Left forelimb (tissue), 1 donor: ENCODE data around the gene ZKSCAN4.

Source experiments
- DNase-seq: peaks from one replicate; pipeline ENCODE4 v3.0.0-alpha.2; 2018; ENCODE audit warnings: low spot score

The ZKSCAN4 gene

GRCh38 chr6:28252009-28252975 is at the start of gene ZKSCAN4:
TSS of gene ZKSCAN4 (minus strand) at chr6:28252269. CDS start at chr6:28251980, 289 bp downstream.
- DNase-seq, result peak; percentile 79

GRCh38 chr6:28296520-28297060 is 44.5 kb upstream of the ZKSCAN4 start:
- no peak for DNase-seq

GRCh38 chr6:28295326-28295725 is 43.3 kb upstream of the ZKSCAN4 start:
- DNase-seq, result no peak

GRCh38 chr6:28291573-28291972 is 39.5 kb upstream of the ZKSCAN4 start:
- DNase-seq, result no peak

DNA sequence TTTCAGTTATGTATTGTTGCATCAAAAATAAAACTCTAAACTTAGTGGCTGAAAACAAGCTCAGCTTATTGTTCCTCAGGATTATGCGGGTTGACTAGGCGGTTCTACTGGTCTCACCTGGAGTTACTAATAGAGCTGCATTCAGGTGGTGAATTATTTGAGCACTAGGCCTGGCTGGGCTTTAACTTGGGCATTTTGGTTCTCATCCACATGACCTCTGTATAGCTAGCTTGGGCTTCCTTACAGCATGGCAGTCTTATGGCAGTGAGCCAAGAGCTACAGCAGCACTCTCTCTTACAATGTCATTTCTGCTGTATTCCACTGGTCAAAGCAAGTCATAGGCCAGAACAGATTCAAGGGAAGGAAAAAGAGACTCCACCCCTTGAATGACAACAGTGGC is 30.9 kb upstream of the ZKSCAN4 start:
- DNase-seq, result no peak

DNA sequence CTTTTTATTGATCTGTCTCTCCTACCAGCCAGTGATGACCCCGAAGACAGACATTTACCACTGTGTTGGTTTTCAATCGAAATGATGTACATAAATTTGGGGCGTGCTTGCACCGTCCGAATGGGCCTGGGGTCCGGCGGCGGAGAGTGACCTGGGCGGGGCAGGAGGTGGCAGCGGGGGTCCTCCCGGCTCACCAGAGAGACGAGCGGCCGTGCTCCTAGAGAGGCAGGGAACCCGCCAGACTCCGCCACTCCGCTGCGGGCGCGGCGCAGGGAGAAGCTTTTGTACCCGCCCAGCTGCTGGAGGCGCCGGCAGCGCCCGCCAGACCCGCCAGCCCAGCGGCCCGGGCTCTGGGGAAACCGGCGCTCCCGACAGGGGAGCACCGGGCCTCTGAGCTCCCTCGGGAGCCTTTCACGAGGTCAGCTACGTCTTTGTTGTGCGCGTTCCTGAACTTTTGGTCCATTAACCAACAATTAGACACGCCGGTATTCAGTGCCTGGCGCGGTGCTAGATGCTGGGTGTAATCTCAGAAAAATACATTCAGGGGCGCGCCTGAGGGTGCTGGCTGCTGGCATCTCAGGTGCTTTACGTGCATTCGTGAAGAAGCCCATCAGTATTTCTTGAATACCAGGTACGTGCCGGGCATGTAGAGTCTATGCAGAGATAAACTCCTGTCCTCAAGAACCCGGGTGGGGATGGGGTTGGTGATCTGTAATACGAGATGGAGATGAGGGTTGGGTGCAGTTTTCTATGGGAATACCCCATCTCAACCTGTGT is 29.4 kb upstream of the ZKSCAN4 start, which contains the start of gene PGBD1:
PGBD1 (plus strand) TSS at position 285 of the 777 bp plus-strand sequence. CDS start 2,242 bp downstream, outside the sequence.
- peak; percentile 83 for DNase-seq

- DNase-seq, result no peak
These were observed 28.7 kb upstream of the ZKSCAN4 start for GRCh38 chr6:28280595-28281287.

- no peak for DNase-seq
These were observed 25.7 kb upstream of the ZKSCAN4 start for GRCh38 chr6:28277746-28278145.

GRCh38 chr6:28274888-28275287 is 22.8 kb upstream of the ZKSCAN4 start:
- no peak for DNase-seq

GRCh38 chr6:28269492-28269891 is 17.4 kb upstream of the ZKSCAN4 start:
- no peak for DNase-seq

- no peak for DNase-seq
These were observed 15.6 kb upstream of the ZKSCAN4 start for GRCh38 chr6:28267695-28268059.

GRCh38 chr6:28266962-28267694 is 15.1 kb upstream of the ZKSCAN4 start, which contains the start of gene ZSCAN26:
TSS of gene ZSCAN26 (plus strand) at chr6:28267143. CDS start at chr6:28271920, 4,777 bp downstream.
- DNase-seq, result peak; percentile 87

DNA sequence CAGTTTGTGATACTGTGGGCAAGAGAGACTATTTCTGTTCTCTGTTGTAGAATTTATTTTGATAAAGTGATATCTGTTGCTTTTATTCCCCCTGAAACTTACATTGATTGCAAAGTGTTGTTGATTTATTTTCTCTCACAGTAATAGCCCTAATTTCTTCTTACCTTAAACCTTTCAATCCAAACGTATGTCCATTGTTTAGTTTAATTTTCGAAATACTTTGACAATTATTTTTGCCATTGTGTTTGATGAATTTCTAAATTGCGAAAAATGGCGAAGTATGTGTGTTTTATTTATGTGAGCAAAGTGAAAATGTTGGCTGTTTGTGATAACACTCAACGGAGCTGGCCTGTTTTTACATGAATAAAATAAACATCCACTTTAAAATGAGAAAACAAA is 14.5 kb upstream of the ZKSCAN4 start:
- DNase-seq, result no peak

GRCh38 chr6:28264834-28265401 is 12.8 kb upstream of the ZKSCAN4 start:
- no peak for DNase-seq

GRCh38 chr6:28263922-28264321 is 11.9 kb upstream of the ZKSCAN4 start:
- no peak for DNase-seq

DNA sequence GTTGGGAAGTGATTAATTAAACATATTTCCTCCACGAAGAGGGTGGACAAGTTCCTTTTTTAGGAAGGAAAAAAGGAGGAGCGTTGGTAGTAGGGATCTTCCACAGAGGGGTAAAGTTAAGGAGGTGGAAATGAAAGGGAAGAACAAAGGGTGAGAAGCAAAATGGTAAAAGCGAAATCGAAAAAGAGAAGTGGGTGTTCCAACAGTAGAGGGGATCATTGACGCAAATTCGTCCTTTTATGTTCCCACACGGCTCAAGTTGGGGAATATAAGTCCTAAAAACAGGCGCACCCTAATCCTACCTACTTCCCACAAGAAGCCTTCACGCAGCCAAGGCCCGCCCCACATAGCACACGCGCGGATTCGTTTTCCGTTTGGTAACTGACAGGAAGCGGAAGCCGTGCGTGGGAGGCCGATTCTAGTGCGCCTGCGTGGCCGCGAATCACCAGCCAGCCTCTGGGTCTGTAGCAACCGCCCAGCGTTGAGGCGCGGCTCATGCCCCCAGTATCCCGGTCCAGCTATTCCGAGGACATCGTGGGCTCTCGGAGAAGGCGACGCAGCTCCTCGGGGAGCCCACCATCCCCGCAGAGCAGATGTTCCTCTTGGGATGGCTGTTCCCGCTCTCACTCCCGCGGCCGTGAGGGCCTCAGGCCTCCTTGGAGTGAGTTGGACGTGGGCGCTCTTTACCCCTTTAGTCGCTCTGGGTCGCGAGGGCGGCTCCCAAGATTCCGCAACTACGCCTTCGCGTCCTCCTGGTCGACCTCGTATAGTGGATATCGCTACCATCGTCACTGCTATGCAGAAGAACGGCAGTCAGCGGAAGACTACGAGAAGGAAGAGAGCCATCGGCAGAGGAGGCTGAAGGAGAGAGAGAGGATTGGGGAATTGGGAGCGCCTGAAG is 7.1 kb upstream of the ZKSCAN4 start, which contains the start of gene NKAPL:
NKAPL (plus strand) TSS at position 421 of the 901 bp plus-strand sequence; CDS start at position 496, 75 bp downstream.
- peak; percentile 75 for DNase-seq

- no peak for DNase-seq
These were observed 5.0 kb upstream of the ZKSCAN4 start for GRCh38 chr6:28257042-28257441.

DNA sequence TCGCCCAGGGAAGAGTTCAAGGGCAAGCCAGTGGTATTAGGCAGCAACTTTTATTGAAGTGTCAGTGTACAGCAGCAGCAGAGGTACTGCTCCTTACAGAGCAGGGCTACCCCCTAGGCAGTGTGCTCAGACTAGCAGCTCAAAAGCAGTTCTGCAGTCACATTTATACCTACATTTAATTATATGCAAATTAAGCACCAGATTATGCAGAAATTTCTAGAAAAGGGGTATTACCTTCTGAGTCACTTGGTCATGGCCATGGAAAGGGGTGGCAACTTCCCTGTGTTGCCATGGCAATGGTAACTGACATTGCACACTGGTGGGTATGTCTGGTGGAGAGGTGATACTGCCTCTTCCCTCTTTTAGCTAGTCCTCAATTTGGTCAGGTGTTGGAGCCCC is 2.1 kb upstream of the ZKSCAN4 start:
- DNase-seq, result no peak

- no peak for DNase-seq
These were observed 434 bp downstream of the ZKSCAN4 start for GRCh38 chr6:28251661-28252008.

DNA sequence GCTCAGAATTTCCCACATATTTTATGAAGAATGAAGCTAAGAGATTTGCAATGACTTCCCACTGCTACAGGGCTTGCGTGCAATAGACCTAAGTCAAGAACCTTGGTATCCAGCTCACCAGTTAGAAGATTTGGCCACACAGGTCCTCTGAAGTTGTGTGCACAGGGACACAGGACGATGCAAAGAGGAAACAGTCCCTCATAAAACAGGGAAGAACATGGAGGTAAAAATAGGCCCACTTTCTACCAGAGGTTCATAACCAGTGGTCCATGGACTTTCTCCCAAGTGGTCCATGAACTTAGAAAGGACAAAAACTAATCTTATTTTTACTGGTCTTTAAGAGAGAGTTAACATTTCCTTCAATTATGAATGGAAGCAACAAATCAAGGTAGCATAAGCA is 1.3 kb downstream of the ZKSCAN4 start:
- DNase-seq, result no peak
